ENCODE measurements around the gene PRICKLE2.

The PRICKLE2 gene

GRCh38 chr3:64222501-64223111 is 2.7 kb downstream of the PRICKLE2 start:
- no peaks in the 10 kb centered on the region for H3K27me3 ChIP-seq (replicated peaks; ENCODE audit: insufficient read depth, low read length)
- no peak overlapping the region for H2AFZ ChIP-seq (ENCODE audit: low read length)
- peak overlapping the region; percentile 66 for H3K4me3 ChIP-seq (ENCODE audit: low read length)
- no peaks in the 10 kb centered on the region for H4K20me1 ChIP-seq (ENCODE audit: insufficient read depth, low read length)
- peak overlapping the region; percentile 41; the same call in 1 of the 2 replicates for H3K27ac ChIP-seq (ENCODE audit: low read length)
- no peaks in the 10 kb centered on the region for H3K36me3 ChIP-seq (replicated peaks; ENCODE audit: insufficient read depth, low read length)
- peak overlapping the region; percentile 76; the same call in 1 of the 2 replicates for H3K9ac ChIP-seq (ENCODE audit: low read length)
- peaks cover 20% of the 10 kb centered on the region for H3F3A ChIP-seq (ENCODE audit: insufficient read depth, low read length)
- no peaks in the 10 kb centered on the region for H3K9me3 ChIP-seq (replicated peaks; ENCODE audit: insufficient read depth, low read length)
- H3K4me1 ChIP-seq (ENCODE audit: low read length), result peaks cover 25% of the 10 kb centered on the region
- no peaks in the 10 kb centered on the region for H3K9me2 ChIP-seq (replicated peaks; ENCODE audit: insufficient read depth, low read length)
- H3K79me2 ChIP-seq (ENCODE audit: low read length), result peaks cover 71% of the 10 kb centered on the region
- H3K4me2 ChIP-seq (ENCODE audit: low read depth, low read length), result peak overlapping the region; percentile 85
- TF ChIP-seq EZH2phosphoT487 (IDR thresholded peaks at IDR 0.05; ENCODE audit: low read length), result no peak
- no peak for TF ChIP-seq EZH2 (optimal IDR thresholded peaks at IDR 0.05; ENCODE audit: low read depth, low read length)
- TF ChIP-seq CTCF (IDR thresholded peaks at IDR 0.05; ENCODE audit: low read length), result no peak
- DNase-seq, result peak; percentile 33

GRCh38 chr3:64221571-64222257 is 3.6 kb downstream of the PRICKLE2 start:
- Histone ChIP-seq H3K4me1 (ENCODE audit: low read length) (peaks cover 25% of the 10 kb centered on the region), H3K4me2 (ENCODE audit: low read depth, low read length) (peak overlapping the region; percentile 85), H3F3A (ENCODE audit: insufficient read depth, low read length) (peaks cover 20% of the 10 kb centered on the region), H4K20me1 (ENCODE audit: insufficient read depth, low read length) (no peaks in the 10 kb centered on the region), H3K4me3 (ENCODE audit: low read length) (peak overlapping the region; percentile 66; the same call in 1 of the 2 replicates), H3K36me3 (replicated peaks; ENCODE audit: insufficient read depth, low read length) (no peaks in the 10 kb centered on the region), H3K27me3 (replicated peaks; ENCODE audit: insufficient read depth, low read length) (no peaks in the 10 kb centered on the region), H3K79me2 (ENCODE audit: low read length) (peaks cover 78% of the 10 kb centered on the region), H3K9me2 (replicated peaks; ENCODE audit: insufficient read depth, low read length) (no peaks in the 10 kb centered on the region), H3K9ac (ENCODE audit: low read length) (peak overlapping the region; percentile 18; the same call in 1 of the 2 replicates), H3K9me3 (replicated peaks; ENCODE audit: insufficient read depth, low read length) (no peaks in the 10 kb centered on the region), H2AFZ (ENCODE audit: low read length) (no peak overlapping the region), H3K27ac (ENCODE audit: low read length) (no peak overlapping the region; the same call in 1 of the 2 replicates)
- no peak for DNase-seq
- no peak for TF ChIP-seq EZH2 (optimal IDR thresholded peaks at IDR 0.05; ENCODE audit: low read depth, low read length)
- TF ChIP-seq CTCF (IDR thresholded peaks at IDR 0.05; ENCODE audit: low read length), result no peak
- no peak for TF ChIP-seq EZH2phosphoT487 (IDR thresholded peaks at IDR 0.05; ENCODE audit: low read length)

GRCh38 chr3:64220161-64220914 is 4.9 kb downstream of the PRICKLE2 start:
- H3K4me1 ChIP-seq (ENCODE audit: low read length), result peaks cover 18% of the 10 kb centered on the region
- H3K36me3 ChIP-seq (replicated peaks; ENCODE audit: insufficient read depth, low read length), result no peaks in the 10 kb centered on the region
- H2AFZ ChIP-seq (ENCODE audit: low read length), result no peak overlapping the region
- peaks cover 87% of the 10 kb centered on the region for H3K79me2 ChIP-seq (ENCODE audit: low read length)
- H3K4me2 ChIP-seq (ENCODE audit: low read depth, low read length), result no peak overlapping the region
- H3K4me3 ChIP-seq (ENCODE audit: low read length), result no peak overlapping the region
- no peaks in the 10 kb centered on the region for H3K27me3 ChIP-seq (replicated peaks; ENCODE audit: insufficient read depth, low read length)
- no peak overlapping the region for H3K27ac ChIP-seq (ENCODE audit: low read length)
- no peak overlapping the region for H3K9ac ChIP-seq (ENCODE audit: low read length)
- no peaks in the 10 kb centered on the region for H3K9me2 ChIP-seq (replicated peaks; ENCODE audit: insufficient read depth, low read length)
- no peaks in the 10 kb centered on the region for H3K9me3 ChIP-seq (replicated peaks; ENCODE audit: insufficient read depth, low read length)
- peaks cover 12% of the 10 kb centered on the region; the same call in 1 of the 2 replicates for H3F3A ChIP-seq (ENCODE audit: insufficient read depth, low read length)
- H4K20me1 ChIP-seq (ENCODE audit: insufficient read depth, low read length), result no peaks in the 10 kb centered on the region
- no peak for DNase-seq
- TF ChIP-seq CTCF (IDR thresholded peaks at IDR 0.05; ENCODE audit: low read length) (no peak), EZH2 (optimal IDR thresholded peaks at IDR 0.05; ENCODE audit: low read depth, low read length) (no peak), EZH2phosphoT487 (IDR thresholded peaks at IDR 0.05; ENCODE audit: low read length) (no peak)

Measured in MM.1S (cell line).